Calu3 (cell line): ENCODE measurements around the gene RACGAP1. TPM values are rescaled to one million over a fixed set of nuclear protein-coding genes. Genes with fewer than 3 reads are reported as not detected.

Experiments
- BruUV-seq: library from RNA; stranded (reverse); fragments of 400-500 nt; replicated peaks from 2 replicates; lab custom pipeline; 2021; lab: Mats Ljungman, UMichigan
- CTCF ChIA-PET: fragments of 300-600 bp; sonication (Branson Sonifier 250); formaldehyde crosslinking; loops from one replicate; lab custom pipeline; 2022; ENCODE audit warnings: antibody characterized with exemption; lab: Charles Lee
- DNase-seq: peaks from one replicate; pipeline ENCODE4 v3.0.0; 2022
- H3K27ac Mint-ChIP-seq: one replicate; pipeline ENCODE4 v1.8.0; 2022; ENCODE audit warnings: mixed read lengths; ENCODE audit not compliant: unreplicated experiment
- H3K27me3 Mint-ChIP-seq: one replicate; pipeline ENCODE4 v1.8.0; 2022; ENCODE audit warnings: mixed read lengths; ENCODE audit not compliant: unreplicated experiment
- H3K36me3 Mint-ChIP-seq: one replicate; pipeline ENCODE4 v1.8.0; 2022; ENCODE audit warnings: mild to moderate bottlenecking, moderate library complexity, mixed read lengths; ENCODE audit not compliant: insufficient read depth, unreplicated experiment
- H3K4me1 Mint-ChIP-seq: one replicate; pipeline ENCODE4 v1.8.0; 2022; ENCODE audit warnings: mild to moderate bottlenecking, low read depth, mixed read lengths; ENCODE audit not compliant: unreplicated experiment
- H3K4me3 Mint-ChIP-seq: one replicate; pipeline ENCODE4 v1.8.0; 2022; ENCODE audit warnings: mild to moderate bottlenecking, low read depth, moderate library complexity, mixed read lengths; ENCODE audit not compliant: unreplicated experiment
- H3K9me3 Mint-ChIP-seq: one replicate; pipeline ENCODE4 v1.8.0; 2022; ENCODE audit warnings: low read depth, mixed read lengths; ENCODE audit not compliant: unreplicated experiment
- CTCF ChIP-seq: fragments of 200-600 bp; IDR thresholded peaks from one replicate; pipeline ENCODE4 v1.8.0; 2022; ENCODE audit warnings: antibody characterized with exemption; ENCODE audit not compliant: unreplicated experiment
- intact Hi-C: fragments of 100-400 bp; cut with micrococcal nuclease; formaldehyde crosslinking; loops from one replicate; pipeline ENCODE4 v1.10.0; 2022; ENCODE audit not compliant: unreplicated experiment
- total RNA-seq: library from RNA; stranded (reverse); gene quantifications from 2 replicates; pipeline ENCODE4 v1.2.3, GENCODE V29; 2022

The RACGAP1 gene
- total RNA-seq, 1 experiment from 2014 or later: 62.0 TPM

GRCh38 chr12:50051101-50051806, 26.0 kb upstream of the RACGAP1 start:
- intact Hi-C loops: loop anchor here (10.0 kb wide), 1 partner anchor 186 kb away; no protein-coding TSS in a partner anchor
- no peak overlapping the region for H3K27ac Mint-ChIP-seq
- H3K27me3 Mint-ChIP-seq: peaks cover 56% of the 10 kb centered on the region
- peaks cover 9% of the 10 kb centered on the region for H3K4me1 Mint-ChIP-seq
- DNase-seq: no peak
- H3K4me3 Mint-ChIP-seq: no peak overlapping the region
- CTCF ChIA-PET: no interaction called here
- peaks cover 5% of the 10 kb centered on the region for H3K36me3 Mint-ChIP-seq
- no TSS peak for BruUV-seq
- no peak for TF ChIP-seq CTCF
- H3K9me3 Mint-ChIP-seq: no peaks in the 10 kb centered on the region

GRCh38 chr12:50050410-50051098, 25.3 kb upstream of the RACGAP1 start:
- Mint-ChIP-seq H3K9me3 (no peaks in the 10 kb centered on the region), H3K36me3 (no peaks in the 10 kb centered on the region), H3K4me1 (peaks cover 2% of the 10 kb centered on the region), H3K27ac (no peak overlapping the region), H3K27me3 (peaks cover 50% of the 10 kb centered on the region), H3K4me3 (no peak overlapping the region)
- no TSS peak for BruUV-seq
- CTCF ChIA-PET: interaction anchor here (0.6 kb wide), 1 partner anchor 1020 kb away, joined by 3 read pairs; no protein-coding TSS in a partner anchor
- intact Hi-C loops: loop anchor here (10.0 kb wide), 1 partner anchor 186 kb away; no protein-coding TSS in a partner anchor
- DNase-seq: no peak
- TF ChIP-seq CTCF: no peak

- H3K27ac Mint-ChIP-seq: no peak overlapping the region
- H3K36me3 Mint-ChIP-seq: no peaks in the 10 kb centered on the region
- CTCF ChIA-PET: interaction anchor here (0.6 kb wide), 2 partner anchors 22 to 1019 kb away, joined by 3 read pairs; no protein-coding TSS in a partner anchor
- H3K9me3 Mint-ChIP-seq: no peaks in the 10 kb centered on the region
- DNase-seq: no peak
- H3K4me3 Mint-ChIP-seq: no peak overlapping the region
- no TSS peak for BruUV-seq
- no peak for TF ChIP-seq CTCF
- peaks cover 50% of the 10 kb centered on the region for H3K27me3 Mint-ChIP-seq
- intact Hi-C loops: loop anchor here (10.0 kb wide), 1 partner anchor 185 kb away; no protein-coding TSS in a partner anchor
- no peaks in the 10 kb centered on the region for H3K4me1 Mint-ChIP-seq
Observed at GRCh38 chr12:50050119-50050385, 24.8 kb upstream of the RACGAP1 start.

- no peak overlapping the region for H3K4me3 Mint-ChIP-seq
- no peak for TF ChIP-seq CTCF
- no peaks in the 10 kb centered on the region for H3K36me3 Mint-ChIP-seq
- no peaks in the 10 kb centered on the region for H3K4me1 Mint-ChIP-seq
- BruUV-seq: no TSS peak
- intact Hi-C loops: loop anchor here (10.0 kb wide), 1 partner anchor 185 kb away; no protein-coding TSS in a partner anchor
- no peak overlapping the region for H3K27ac Mint-ChIP-seq
- H3K27me3 Mint-ChIP-seq: peaks cover 50% of the 10 kb centered on the region
- CTCF ChIA-PET: interaction anchor here (0.6 kb wide), 2 partner anchors 21 to 1019 kb away, joined by 3 read pairs; no protein-coding TSS in a partner anchor
- no peak for DNase-seq
- H3K9me3 Mint-ChIP-seq: no peaks in the 10 kb centered on the region
Observed at GRCh38 chr12:50049254-50050118, 24.2 kb upstream of the RACGAP1 start.
